WTC11 (cell line): ENCODE measurements around the gene CYP24A1.

Source experiments
- CREB1 ChIP-seq: sonication (generic); formaldehyde crosslinking; IDR thresholded peaks from 2 replicates; pipeline ENCODE4 v1.8.0; 2023; ENCODE audit warnings: mild to moderate bottlenecking, missing genetic modification reagents
- TF ChIP-seq, protein P1 (sequence below): fragments of 200-600 bp; IDR thresholded peaks from 2 replicates; pipeline ENCODE4 v1.8.0; 2022; ENCODE audit warnings: antibody characterized with exemption

DNA sequence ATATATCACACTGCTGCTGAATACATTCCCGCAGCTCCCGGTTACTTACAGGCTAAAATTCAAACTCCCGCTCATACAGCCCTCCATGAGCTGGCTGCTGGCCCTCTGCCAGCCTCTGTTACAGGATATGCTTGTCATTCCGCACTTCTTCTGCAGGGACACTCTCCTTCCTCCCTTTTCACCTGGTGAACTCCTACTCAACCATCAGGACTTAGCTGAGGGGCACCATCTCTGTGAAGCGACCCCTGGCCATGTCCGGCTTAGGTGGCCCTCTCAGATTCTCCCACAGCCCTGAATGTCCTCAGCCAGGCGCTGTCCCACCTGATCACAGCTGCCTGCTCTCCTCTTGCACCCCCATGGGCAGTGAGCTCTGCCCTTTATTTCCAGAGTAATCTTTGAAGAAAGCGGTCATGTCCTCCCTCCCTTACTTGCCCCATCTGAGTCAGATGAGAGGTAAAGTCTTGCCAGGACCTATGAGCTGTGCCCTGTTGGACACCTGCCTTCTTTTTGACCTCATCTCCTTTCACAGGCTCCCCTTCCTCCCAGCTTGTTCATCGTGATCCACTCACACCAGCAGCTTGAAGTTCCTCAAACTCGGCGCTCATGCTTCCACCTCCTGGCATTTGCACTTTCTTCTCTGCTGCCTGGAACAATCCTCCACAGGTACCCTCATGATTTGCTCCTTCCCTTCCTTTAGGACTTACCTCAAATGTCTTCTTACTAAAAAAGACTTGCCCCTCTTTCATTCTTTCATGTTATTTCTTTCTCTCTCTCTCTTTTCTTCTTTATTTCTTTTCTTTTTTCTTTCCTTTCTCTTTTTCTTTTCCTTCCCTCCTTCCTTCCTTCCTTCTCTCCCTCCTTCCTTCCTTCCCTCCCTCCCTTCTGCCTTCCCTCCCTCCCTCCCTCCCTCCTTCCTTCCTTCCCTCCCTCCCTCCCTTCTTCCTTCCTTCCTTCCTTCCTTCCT lies 5.6 kb downstream of the CYP24A1 start:
- TF ChIP-seq CREB1 (CRISPR knock-in tag), result no peak
- TF ChIP-seq, protein P1, sequence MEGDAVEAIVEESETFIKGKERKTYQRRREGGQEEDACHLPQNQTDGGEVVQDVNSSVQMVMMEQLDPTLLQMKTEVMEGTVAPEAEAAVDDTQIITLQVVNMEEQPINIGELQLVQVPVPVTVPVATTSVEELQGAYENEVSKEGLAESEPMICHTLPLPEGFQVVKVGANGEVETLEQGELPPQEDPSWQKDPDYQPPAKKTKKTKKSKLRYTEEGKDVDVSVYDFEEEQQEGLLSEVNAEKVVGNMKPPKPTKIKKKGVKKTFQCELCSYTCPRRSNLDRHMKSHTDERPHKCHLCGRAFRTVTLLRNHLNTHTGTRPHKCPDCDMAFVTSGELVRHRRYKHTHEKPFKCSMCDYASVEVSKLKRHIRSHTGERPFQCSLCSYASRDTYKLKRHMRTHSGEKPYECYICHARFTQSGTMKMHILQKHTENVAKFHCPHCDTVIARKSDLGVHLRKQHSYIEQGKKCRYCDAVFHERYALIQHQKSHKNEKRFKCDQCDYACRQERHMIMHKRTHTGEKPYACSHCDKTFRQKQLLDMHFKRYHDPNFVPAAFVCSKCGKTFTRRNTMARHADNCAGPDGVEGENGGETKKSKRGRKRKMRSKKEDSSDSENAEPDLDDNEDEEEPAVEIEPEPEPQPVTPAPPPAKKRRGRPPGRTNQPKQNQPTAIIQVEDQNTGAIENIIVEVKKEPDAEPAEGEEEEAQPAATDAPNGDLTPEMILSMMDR, result no peak
